GM12878 (cell line): ENCODE data around the gene INSC. TPM values are rescaled to one million over a fixed set of nuclear protein-coding genes. Genes with fewer than 3 reads are reported as not detected.

Experiments used
- ATAC-seq: fragments of 200-7000 bp; cut with Tn5 transposase; 3 replicates; pipeline ENCODE4 v1.9.1; 2020; ENCODE audit warnings: mild to moderate bottlenecking, moderate library complexity
- BruUV-seq: library from RNA; stranded (reverse); fragments of 400-500 nt; replicated peaks from 2 replicates; lab custom pipeline; 2021; lab: Mats Ljungman, UMichigan
- CTCF ChIA-PET: fragments of 300-600 bp; sonication (Branson Sonifier 250); formaldehyde crosslinking; extraction: SDS; loops from one replicate; lab custom pipeline; 2021; ENCODE audit warnings: inconsistent platforms; lab: Yijun Ruan, JAX
- POLR2A ChIA-PET: fragments of 350-600 bp; formaldehyde crosslinking; extraction: SDS; loops from one replicate; lab custom pipeline; 2021; ENCODE audit warnings: inconsistent platforms; lab: Charles Lee
- RAD21 ChIA-PET: fragments of 300-600 bp; sonication (Branson Sonifier 250); formaldehyde crosslinking; loops from one replicate; lab custom pipeline; 2023; ENCODE audit warnings: antibody characterized with exemption; ENCODE audit not compliant: unreplicated experiment; lab: Charles Lee
- SMC1A ChIA-PET: fragments of 300-600 bp; sonication (Branson Sonifier 250); formaldehyde crosslinking; loops from one replicate; lab custom pipeline; 2023; ENCODE audit not compliant: unreplicated experiment, uncharacterized antibody; lab: Charles Lee
- DNase-seq: peaks from one replicate; pipeline ENCODE4 v3.0.0-alpha.2; 2011; ENCODE audit warnings: low read depth, low spot score
- FAIRE-seq: peaks from 3 replicates; lab custom pipeline; 2011; peaks lifted over from hg19 to GRCh38; lab: Jason Lieb, UNC
- H2AFZ ChIP-seq: 2 replicates; pipeline ENCODE4 v1.6.0; 2011; ENCODE audit warnings: low read depth, low read length, control low read depth; ENCODE audit not compliant: control insufficient read depth
- H3K27ac ChIP-seq: 2 replicates; pipeline ENCODE4 v1.5.1; 2011; ENCODE audit warnings: control low read depth; ENCODE audit not compliant: control insufficient read depth, insufficient read depth
- H3K27me3 ChIP-seq, 2 experiments: replicated peaks in 1 of 2; 2 replicates each; pipeline versions ENCODE4 v1.6.0 to v1.6.1; 2011; ENCODE audit warnings: low read length in 1 of 2; ENCODE audit not compliant: control insufficient read depth in 2 of 2, insufficient read depth in 2 of 2
- H3K36me3 ChIP-seq, 2 experiments: 2 replicates each; pipeline ENCODE4 v1.5.1; 2011; ENCODE audit warnings: low read length in 1 of 2; ENCODE audit not compliant: control insufficient read depth in 2 of 2, insufficient read depth in 2 of 2
- H3K4me1 ChIP-seq: 2 replicates; pipeline ENCODE4 v1.6.1; 2011; ENCODE audit warnings: mild to moderate bottlenecking, low read length, moderate library complexity, mixed read lengths; ENCODE audit not compliant: control insufficient read depth, insufficient read depth
- H3K4me2 ChIP-seq: 2 replicates; pipeline ENCODE4 v1.6.0; 2011; ENCODE audit warnings: control low read depth; ENCODE audit not compliant: control insufficient read depth, insufficient read depth
- H3K4me3 ChIP-seq: fragments of 200-600 bp; sonication (generic); 2 replicates; pipeline ENCODE4 v1.5.1; 2016
- H3K79me2 ChIP-seq: 2 replicates; pipeline ENCODE4 v1.6.0; 2011; ENCODE audit warnings: low read length; ENCODE audit not compliant: control insufficient read depth, insufficient read depth
- H3K9ac ChIP-seq: 2 replicates; pipeline ENCODE4 v1.8.0; 2011; ENCODE audit warnings: low read length, control low read depth, mixed read lengths; ENCODE audit not compliant: control insufficient read depth, insufficient read depth
- H3K9me3 ChIP-seq: replicated peaks from 3 replicates; pipeline ENCODE4 v1.5.1; 2011; ENCODE audit warnings: mild to moderate bottlenecking, low read length; ENCODE audit not compliant: control insufficient read depth, insufficient read depth
- H4K20me1 ChIP-seq: 2 replicates; pipeline ENCODE4 v1.6.0; 2011; ENCODE audit not compliant: control insufficient read depth, insufficient read depth
- BACH1 ChIP-seq: fragments of 450-650 bp; IDR thresholded peaks from 2 replicates; pipeline ENCODE4 v1.6.1; 2017; ENCODE audit warnings: mild to moderate bottlenecking, borderline replicate concordance
- EED ChIP-seq: sonication (generic); IDR thresholded peaks from 2 replicates; pipeline ENCODE4 v1.6.1; 2016; ENCODE audit warnings: antibody characterized with exemption, low read depth
- HDGF ChIP-seq: fragments of 450-650 bp; IDR thresholded peaks from 2 replicates; pipeline ENCODE4 v1.6.1; 2016; ENCODE audit warnings: antibody characterized with exemption
- KLF5 ChIP-seq: fragments of 450-650 bp; IDR thresholded peaks from 2 replicates; pipeline ENCODE4 v1.6.1; 2014; ENCODE audit warnings: mild to moderate bottlenecking; ENCODE audit not compliant: partially characterized antibody
- SIN3A ChIP-seq: IDR thresholded peaks from 2 replicates; pipeline ENCODE4 v1.6.1; 2012; ENCODE audit warnings: low read depth, low read length, improper control_type of control experiment
- SIX5 ChIP-seq: IDR thresholded peaks from 2 replicates; pipeline ENCODE4 v1.6.1; 2011; ENCODE audit warnings: mild to moderate bottlenecking, low read depth, low read length, moderate library complexity; ENCODE audit not compliant: severe bottlenecking
- ZSCAN29 ChIP-seq: fragments of 450-650 bp; IDR thresholded peaks from 2 replicates; pipeline ENCODE4 v1.6.1; 2017; ENCODE audit warnings: mild to moderate bottlenecking, moderate library complexity
- ZZZ3 ChIP-seq: IDR thresholded peaks from 2 replicates; pipeline ENCODE4 v1.6.1; 2011; ENCODE audit warnings: low read depth; ENCODE audit not compliant: control insufficient read depth, insufficient read length
- WGBS: methylation state at CpG from one replicate; pipeline ENCODE4 v1.1.6; 2016; ENCODE audit warnings: low lambda C conversion rate; ENCODE audit not compliant: insufficient replicate concordance, insufficient coverage; ENCODE audit errors: missing lambda C conversion rate; 5-methylcytosine and 5-hydroxymethylcytosine counted together
- in situ Hi-C: fragments of 300-500 bp; cut with MboI; formaldehyde crosslinking; loops from 9 replicates; pipeline ENCODE4 v1.14.3; 2018; ENCODE audit warnings: mixed read lengths
- intact Hi-C: fragments of 100-400 bp; cut with micrococcal nuclease; formaldehyde crosslinking; loops from one replicate; pipeline ENCODE4 v1.14.2; 2022; ENCODE audit not compliant: unreplicated experiment
- polyA plus RNA-seq, 11 experiments: library from polyadenylated mRNA; depleted of rRNA in 4 of 11; unstranded in 6 of 11; stranded (reverse) in 5 of 11; fragments of >200 nt; fragmentation: Nextera tagmentation in 4 of 11; fragmentation: Illumina TruSeq in 1 of 11; extraction: Ambion mirVana in 4 of 11; extraction: Trizol in 1 of 11; gene quantifications; 1 replicate in 1 of 11; 2 replicates in 10 of 11; pipeline versions ENCODE4 v1.2.1 to v1.2.3, GENCODE V29; 2011 to 2016; ENCODE audit warnings: inconsistent platforms in 2 of 11, missing spikeins in 2 of 11, low read depth in 1 of 11
- total RNA-seq, 4 experiments: library from RNA; depleted of rRNA in 3 of 4; stranded (reverse); fragments of >200 nt in 3 of 4; fragmentation: Illumina TruSeq in 1 of 4; extraction: Trizol in 1 of 4; gene quantifications; 2 replicates each; pipeline versions ENCODE4 v1.2.1 to v1.2.3, GENCODE V29; 2013 to 2021
- TF ChIP-seq, protein P1 (sequence below): fragments of 450-650 bp; IDR thresholded peaks from 2 replicates; pipeline ENCODE4 v1.6.1; 2017; ENCODE audit warnings: borderline replicate concordance
- TF ChIP-seq, protein P2 (sequence below): fragments of 450-650 bp; IDR thresholded peaks from 2 replicates; pipeline ENCODE4 v1.6.1; 2017; ENCODE audit warnings: mild to moderate bottlenecking, low read depth, inconsistent platforms; ENCODE audit not compliant: poor library complexity, severe bottlenecking
- TF ChIP-seq, protein P3 (sequence below): IDR thresholded peaks from 2 replicates; pipeline ENCODE4 v1.6.1; 2011; ENCODE audit warnings: low read depth, low read length, improper control_type of control experiment, borderline replicate concordance

INSC gene
- total and polyA plus RNA-seq, 10 of the 15 experiments (the other 5 are each of a cell fraction or from before 2014, with no cell fraction given), result 0.13 to 0.33 TPM; not detected in 8

GRCh38 chr11:15107730-15108515, 6.8 kb upstream of the INSC start:
- H2AFZ ChIP-seq, result no peak overlapping the region
- H3K4me1 ChIP-seq, result peaks cover 13% of the 10 kb centered on the region
- H3K4me2 ChIP-seq, result no peak overlapping the region; the same call in 1 of the 2 replicates
- no peak overlapping the region for H3K9ac ChIP-seq
- TF ChIP-seq, protein P1, sequence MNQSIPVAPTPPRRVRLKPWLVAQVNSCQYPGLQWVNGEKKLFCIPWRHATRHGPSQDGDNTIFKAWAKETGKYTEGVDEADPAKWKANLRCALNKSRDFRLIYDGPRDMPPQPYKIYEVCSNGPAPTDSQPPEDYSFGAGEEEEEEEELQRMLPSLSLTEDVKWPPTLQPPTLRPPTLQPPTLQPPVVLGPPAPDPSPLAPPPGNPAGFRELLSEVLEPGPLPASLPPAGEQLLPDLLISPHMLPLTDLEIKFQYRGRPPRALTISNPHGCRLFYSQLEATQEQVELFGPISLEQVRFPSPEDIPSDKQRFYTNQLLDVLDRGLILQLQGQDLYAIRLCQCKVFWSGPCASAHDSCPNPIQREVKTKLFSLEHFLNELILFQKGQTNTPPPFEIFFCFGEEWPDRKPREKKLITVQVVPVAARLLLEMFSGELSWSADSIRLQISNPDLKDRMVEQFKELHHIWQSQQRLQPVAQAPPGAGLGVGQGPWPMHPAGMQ, result no peak
- no peak overlapping the region for H3K27ac ChIP-seq
- no TSS peak for BruUV-seq
- SMC1A ChIA-PET, result interaction anchor here (0.7 to 3.6 kb wide), 5 partner anchors 8 to 51 kb away, joined by 3 to 20 read pairs (median 4); no protein-coding TSS in a partner anchor
- H3K9me3 ChIP-seq, result no peaks in the 10 kb centered on the region
- RAD21 ChIA-PET, result interaction anchor here (0.8 to 1.0 kb wide), 2 partner anchors 8 to 67 kb away, joined by 3 read pairs; no protein-coding TSS in a partner anchor
- FAIRE-seq, result no peak
- no peaks in the 10 kb centered on the region for H3K79me2 ChIP-seq
- intact Hi-C loops, result no loop called here
- H3K36me3 ChIP-seq, result no peaks in the 10 kb centered on the region
- DNase-seq, result no peak
- WGBS, result 16% methylated on average over 4 of the region's 4 CpGs
- in situ Hi-C loops, result no loop called here
- POLR2A ChIA-PET, result no interaction called here
- peak; percentile 59 for ATAC-seq
- H4K20me1 ChIP-seq, result no peaks in the 10 kb centered on the region
- no peak overlapping the region for H3K4me3 ChIP-seq
- H3K27me3 ChIP-seq, result no peaks in the 10 kb centered on the region
- CTCF ChIA-PET, result interaction anchor here (1.0 to 1.1 kb wide), 2 partner anchors 9 to 52 kb away, joined by 3 read pairs; no protein-coding TSS in a partner anchor

- H3K27ac ChIP-seq, result no peak overlapping the region
- intact Hi-C loops, result no loop called here
- no peaks in the 10 kb centered on the region for H3K9me3 ChIP-seq
- ChIA-PET RAD21 (no interaction called here), SMC1A (interaction anchor here (1.2 to 3.6 kb wide), 2 partner anchors 9 to 50 kb away, joined by 4 to 20 read pairs; no protein-coding TSS in a partner anchor), CTCF (interaction anchor here (1.0 to 1.1 kb wide), 2 partner anchors 9 to 51 kb away, joined by 3 read pairs; no protein-coding TSS in a partner anchor), POLR2A (no interaction called here)
- H2AFZ ChIP-seq, result no peak overlapping the region
- no peak for ATAC-seq
- no peak overlapping the region for H3K9ac ChIP-seq
- no peaks in the 10 kb centered on the region for H4K20me1 ChIP-seq
- H3K27me3 ChIP-seq, result no peaks in the 10 kb centered on the region
- DNase-seq, result no peak
- H3K4me2 ChIP-seq, result no peak overlapping the region; the same call in 1 of the 2 replicates
- in situ Hi-C loops, result no loop called here
- FAIRE-seq, result no peak
- H3K36me3 ChIP-seq, result no peaks in the 10 kb centered on the region
- peaks cover 20% of the 10 kb centered on the region for H3K4me1 ChIP-seq
- 66% methylated on average over 2 of the region's 2 CpGs for WGBS
- H3K4me3 ChIP-seq, result no peak overlapping the region
- H3K79me2 ChIP-seq, result no peaks in the 10 kb centered on the region
- BruUV-seq, result no TSS peak
- no peak for TF ChIP-seq ZSCAN29
- TF ChIP-seq SIN3A, result no peak
- TF ChIP-seq, protein P2, sequence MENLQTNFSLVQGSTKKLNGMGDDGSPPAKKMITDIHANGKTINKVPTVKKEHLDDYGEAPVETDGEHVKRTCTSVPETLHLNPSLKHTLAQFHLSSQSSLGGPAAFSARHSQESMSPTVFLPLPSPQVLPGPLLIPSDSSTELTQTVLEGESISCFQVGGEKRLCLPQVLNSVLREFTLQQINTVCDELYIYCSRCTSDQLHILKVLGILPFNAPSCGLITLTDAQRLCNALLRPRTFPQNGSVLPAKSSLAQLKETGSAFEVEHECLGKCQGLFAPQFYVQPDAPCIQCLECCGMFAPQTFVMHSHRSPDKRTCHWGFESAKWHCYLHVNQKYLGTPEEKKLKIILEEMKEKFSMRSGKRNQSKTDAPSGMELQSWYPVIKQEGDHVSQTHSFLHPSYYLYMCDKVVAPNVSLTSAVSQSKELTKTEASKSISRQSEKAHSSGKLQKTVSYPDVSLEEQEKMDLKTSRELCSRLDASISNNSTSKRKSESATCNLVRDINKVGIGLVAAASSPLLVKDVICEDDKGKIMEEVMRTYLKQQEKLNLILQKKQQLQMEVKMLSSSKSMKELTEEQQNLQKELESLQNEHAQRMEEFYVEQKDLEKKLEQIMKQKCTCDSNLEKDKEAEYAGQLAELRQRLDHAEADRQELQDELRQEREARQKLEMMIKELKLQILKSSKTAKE, result no peak
- TF ChIP-seq SIX5, result no peak
- no peak for TF ChIP-seq ZZZ3
- TF ChIP-seq BACH1, result no peak
- no peak for TF ChIP-seq KLF5
- TF ChIP-seq, protein P3, sequence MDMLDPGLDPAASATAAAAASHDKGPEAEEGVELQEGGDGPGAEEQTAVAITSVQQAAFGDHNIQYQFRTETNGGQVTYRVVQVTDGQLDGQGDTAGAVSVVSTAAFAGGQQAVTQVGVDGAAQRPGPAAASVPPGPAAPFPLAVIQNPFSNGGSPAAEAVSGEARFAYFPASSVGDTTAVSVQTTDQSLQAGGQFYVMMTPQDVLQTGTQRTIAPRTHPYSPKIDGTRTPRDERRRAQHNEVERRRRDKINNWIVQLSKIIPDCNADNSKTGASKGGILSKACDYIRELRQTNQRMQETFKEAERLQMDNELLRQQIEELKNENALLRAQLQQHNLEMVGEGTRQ, result no peak
- no peak for TF ChIP-seq HDGF
- TF ChIP-seq EED, result no peak
These were observed 6.1 kb upstream of the INSC start for GRCh38 chr11:15108592-15109130.
